A673 (cell line): ENCODE data around the gene CISH. TPM values are rescaled to one million over a fixed set of nuclear protein-coding genes. Genes with fewer than 3 reads are reported as not detected.

ENCODE experiments used
- BruUV-seq: library from RNA; stranded (reverse); fragments of 400-500 nt; replicated peaks from 2 replicates; lab custom pipeline; 2021; lab: Mats Ljungman, UMichigan
- CTCF ChIA-PET: fragments of 300-600 bp; sonication (Branson Sonifier 250); formaldehyde crosslinking; loops from one replicate; lab custom pipeline; 2022; ENCODE audit warnings: antibody characterized with exemption; lab: Charles Lee
- POLR2A ChIA-PET: fragments of 300-600 bp; sonication (Branson Sonifier 250); formaldehyde crosslinking; loops from one replicate; lab custom pipeline; 2022; ENCODE audit warnings: antibody characterized with exemption; ENCODE audit not compliant: low non-redundant PET; lab: Charles Lee
- DNase-seq: peaks from one replicate; pipeline ENCODE4 v3.0.0-alpha.2; 2015; ENCODE audit warnings: low spot score
- H3K27ac ChIP-seq: fragments of 200-600 bp; sonication (generic); 2 replicates; pipeline ENCODE4 v1.5.1; 2016; ENCODE audit warnings: mixed run types, low read depth, mild to moderate bottlenecking, mixed read lengths, antibody characterized with exemption, low read length; ENCODE audit not compliant: poor library complexity, severe bottlenecking
- H3K27me3 ChIP-seq: fragments of 200-600 bp; sonication (generic); replicated peaks from 2 replicates; pipeline ENCODE4 v1.6.1; 2017; ENCODE audit warnings: mixed run types, low read depth, mild to moderate bottlenecking, mixed read lengths, antibody characterized with exemption, low read length; ENCODE audit not compliant: insufficient read depth, poor library complexity
- H3K36me3 ChIP-seq: fragments of 200-600 bp; sonication (generic); 2 replicates; pipeline ENCODE4 v1.6.1; 2016; ENCODE audit warnings: mixed run types, mild to moderate bottlenecking, mixed read lengths, antibody characterized with exemption, low read length; ENCODE audit not compliant: insufficient read depth, poor library complexity, severe bottlenecking
- H3K4me1 ChIP-seq: fragments of 200-600 bp; sonication (generic); 2 replicates; pipeline ENCODE4 v1.6.1; 2017; ENCODE audit warnings: mixed run types, mild to moderate bottlenecking, mixed read lengths, antibody characterized with exemption, low read length; ENCODE audit not compliant: insufficient read depth, poor library complexity, severe bottlenecking
- H3K4me3 ChIP-seq: fragments of 200-600 bp; sonication (generic); 2 replicates; pipeline ENCODE4 v1.5.1; 2016; ENCODE audit warnings: low read depth, mixed run types, mild to moderate bottlenecking, mixed read lengths, low read length; ENCODE audit not compliant: poor library complexity, severe bottlenecking
- H3K9me3 ChIP-seq: fragments of 200-600 bp; sonication (generic); 2 replicates; pipeline ENCODE4 v1.6.1; 2016; ENCODE audit warnings: mixed run types, low read depth, mild to moderate bottlenecking, mixed read lengths, antibody characterized with exemption, low read length; ENCODE audit not compliant: poor library complexity, severe bottlenecking
- EZH2 ChIP-seq: fragments of 200-600 bp; sonication (generic); IDR thresholded peaks from 2 replicates; pipeline ENCODE4 v1.6.1; 2017; ENCODE audit warnings: borderline replicate concordance, low read depth, mild to moderate bottlenecking, mixed read lengths, antibody characterized with exemption, low read length; ENCODE audit not compliant: poor library complexity, severe bottlenecking
- intact Hi-C: fragments of 100-400 bp; cut with micrococcal nuclease; formaldehyde crosslinking; loops from one replicate; pipeline ENCODE4 v1.10.0; 2022; ENCODE audit not compliant: unreplicated experiment
- total RNA-seq: library from RNA; stranded (reverse); gene quantifications from 2 replicates; pipeline ENCODE4 v1.2.3, GENCODE V29; 2021
- TF ChIP-seq, protein P1 (sequence below): fragments of 300-800, 200-600 bp; sonication (generic); conservative IDR thresholded peaks from 2 replicates; pipeline ENCODE4 v1.5.1; 2017; ENCODE audit warnings: low read depth, mild to moderate bottlenecking, antibody characterized with exemption, low read length, moderate library complexity, mixed read lengths

CISH gene
- total RNA-seq, 1 experiment from 2014 or later: 0.86 TPM

DNA sequence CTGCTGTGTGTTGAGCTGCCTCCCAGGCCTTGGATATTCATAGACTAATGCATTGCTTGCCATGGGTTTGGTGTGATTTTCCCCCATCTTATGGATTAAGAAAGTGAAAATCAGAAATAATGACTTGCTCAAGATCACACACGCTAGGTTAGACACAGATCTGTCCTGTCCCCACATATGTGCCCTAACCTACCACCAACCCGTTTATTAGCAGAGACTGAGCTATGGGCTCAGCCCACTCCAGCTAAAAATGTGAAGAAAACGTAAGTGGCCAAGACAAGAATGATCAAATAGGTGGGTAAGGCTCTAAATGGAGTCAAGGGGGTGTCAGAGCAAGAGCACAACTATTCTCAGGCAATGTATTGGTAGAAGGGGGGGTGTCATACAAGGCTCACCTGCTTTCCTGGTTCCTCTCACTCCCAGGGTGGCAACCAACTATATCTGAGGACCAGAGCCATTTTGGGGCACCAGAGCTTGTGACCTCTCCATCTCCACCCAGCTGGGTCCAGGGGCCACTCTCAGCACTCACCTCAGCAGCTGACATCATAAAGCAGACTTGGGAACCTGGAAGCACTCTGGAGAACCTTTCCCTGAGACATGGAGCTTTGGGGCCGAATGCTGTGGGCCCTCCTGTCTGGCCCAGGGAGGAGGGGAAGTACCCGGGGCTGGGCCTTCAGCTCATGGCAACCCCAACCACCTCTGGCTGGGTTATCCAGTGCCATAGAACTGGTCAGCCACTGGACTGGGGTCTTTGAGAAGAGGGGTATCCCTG, 40.9 kb downstream of the CISH start:
- ChIA-PET CTCF (no interaction called here), POLR2A (no interaction called here)
- H3K4me3 ChIP-seq: peak overlapping the region; percentile 62
- no peak for DNase-seq
- no TSS peak for BruUV-seq
- H3K27ac ChIP-seq: no peak overlapping the region
- no peaks in the 10 kb centered on the region for H3K27me3 ChIP-seq
- no peaks in the 10 kb centered on the region for H3K9me3 ChIP-seq
- intact Hi-C loops: loop anchor here (5.0 kb wide), 1 partner anchor 42 kb away; the partner anchor contains the start of gene CISH
- TF ChIP-seq, protein P1, sequence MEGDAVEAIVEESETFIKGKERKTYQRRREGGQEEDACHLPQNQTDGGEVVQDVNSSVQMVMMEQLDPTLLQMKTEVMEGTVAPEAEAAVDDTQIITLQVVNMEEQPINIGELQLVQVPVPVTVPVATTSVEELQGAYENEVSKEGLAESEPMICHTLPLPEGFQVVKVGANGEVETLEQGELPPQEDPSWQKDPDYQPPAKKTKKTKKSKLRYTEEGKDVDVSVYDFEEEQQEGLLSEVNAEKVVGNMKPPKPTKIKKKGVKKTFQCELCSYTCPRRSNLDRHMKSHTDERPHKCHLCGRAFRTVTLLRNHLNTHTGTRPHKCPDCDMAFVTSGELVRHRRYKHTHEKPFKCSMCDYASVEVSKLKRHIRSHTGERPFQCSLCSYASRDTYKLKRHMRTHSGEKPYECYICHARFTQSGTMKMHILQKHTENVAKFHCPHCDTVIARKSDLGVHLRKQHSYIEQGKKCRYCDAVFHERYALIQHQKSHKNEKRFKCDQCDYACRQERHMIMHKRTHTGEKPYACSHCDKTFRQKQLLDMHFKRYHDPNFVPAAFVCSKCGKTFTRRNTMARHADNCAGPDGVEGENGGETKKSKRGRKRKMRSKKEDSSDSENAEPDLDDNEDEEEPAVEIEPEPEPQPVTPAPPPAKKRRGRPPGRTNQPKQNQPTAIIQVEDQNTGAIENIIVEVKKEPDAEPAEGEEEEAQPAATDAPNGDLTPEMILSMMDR: no peak
- no peak for TF ChIP-seq EZH2
- H3K36me3 ChIP-seq: no peaks in the 10 kb centered on the region
- H3K4me1 ChIP-seq: no peaks in the 10 kb centered on the region

DNA sequence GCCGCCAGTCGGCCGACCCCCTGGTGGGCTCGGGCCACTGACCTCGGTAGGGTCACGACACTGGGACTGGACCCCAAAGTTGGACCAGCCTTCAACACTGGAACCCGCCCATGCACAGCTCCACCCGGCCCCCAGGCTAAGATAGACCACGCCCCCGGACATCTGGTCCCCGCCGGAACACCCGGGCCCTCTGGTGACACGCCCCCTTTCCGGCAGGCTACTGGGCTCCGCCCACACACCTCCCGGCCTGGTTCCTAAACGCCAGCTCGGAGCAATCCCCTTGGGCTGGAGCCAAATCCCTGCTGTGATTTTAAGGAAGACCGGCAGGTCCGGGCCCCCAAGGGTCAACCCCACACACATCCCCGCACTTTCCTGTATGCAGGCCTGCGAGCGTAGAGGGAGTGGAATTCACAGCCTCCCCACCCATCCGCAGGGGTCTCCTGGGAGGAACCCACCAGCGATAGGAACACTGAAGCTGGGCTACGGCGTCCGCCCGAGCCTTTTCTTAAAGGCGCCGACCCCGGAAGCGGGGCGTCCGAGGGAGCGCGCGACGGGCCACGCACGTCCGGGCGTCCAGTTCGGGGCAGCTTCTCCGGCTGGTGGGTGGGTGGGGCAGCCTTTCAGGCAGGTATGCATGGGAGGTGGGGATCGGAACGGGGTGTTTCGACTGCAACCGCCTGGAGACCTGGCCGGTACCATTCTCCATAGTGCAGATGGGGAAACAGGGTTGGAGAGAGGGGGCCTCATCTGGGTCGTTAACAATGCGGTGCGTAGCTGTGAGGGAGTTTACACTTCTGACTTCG, 42.4 kb downstream of the CISH start, which contains the start of gene HEMK1:
Gene HEMK1 (plus strand): TSS at position 576 of the 803 bp plus-strand sequence. CDS start 1,583 bp downstream, outside the sequence.
- no peaks in the 10 kb centered on the region for H3K9me3 ChIP-seq

More for the DNA sequence above, 42.4 kb downstream of the CISH start, which contains the start of gene HEMK1:
- peak within 1 kb of the TSS; percentile 76 for H3K27ac ChIP-seq
- no peaks in the 10 kb centered on the region for H3K36me3 ChIP-seq
- CTCF ChIA-PET: interaction anchor here (0.8 kb wide), 1 partner anchor 44 kb away, joined by 3 read pairs; no protein-coding TSS in a partner anchor
- TF ChIP-seq, protein P1: no peak
- no peak for TF ChIP-seq EZH2
- H3K4me3 ChIP-seq: peak within 1 kb of the TSS; percentile 62
- intact Hi-C loops: loop anchor here (5.0 kb wide), 1 partner anchor 818 kb away; the partner anchor contains the start of gene MANF
- DNase-seq: peak; percentile 92
- no peaks in the 10 kb centered on the region for H3K4me1 ChIP-seq
- POLR2A ChIA-PET: no interaction called here
- H3K27me3 ChIP-seq: no peaks in the 10 kb centered on the region
- BruUV-seq: no TSS peak
